ENCODE measurements around the gene ENC1. TPM values are rescaled to one million over a fixed set of nuclear protein-coding genes. Genes with fewer than 3 reads are reported as not detected.

The ENC1 gene
- total and polyA plus RNA-seq, 10 of the 15 experiments (the other 5 are each of a cell fraction or from before 2014, with no cell fraction given), result 8.2 to 55.5 (median 32.1) TPM

DNA sequence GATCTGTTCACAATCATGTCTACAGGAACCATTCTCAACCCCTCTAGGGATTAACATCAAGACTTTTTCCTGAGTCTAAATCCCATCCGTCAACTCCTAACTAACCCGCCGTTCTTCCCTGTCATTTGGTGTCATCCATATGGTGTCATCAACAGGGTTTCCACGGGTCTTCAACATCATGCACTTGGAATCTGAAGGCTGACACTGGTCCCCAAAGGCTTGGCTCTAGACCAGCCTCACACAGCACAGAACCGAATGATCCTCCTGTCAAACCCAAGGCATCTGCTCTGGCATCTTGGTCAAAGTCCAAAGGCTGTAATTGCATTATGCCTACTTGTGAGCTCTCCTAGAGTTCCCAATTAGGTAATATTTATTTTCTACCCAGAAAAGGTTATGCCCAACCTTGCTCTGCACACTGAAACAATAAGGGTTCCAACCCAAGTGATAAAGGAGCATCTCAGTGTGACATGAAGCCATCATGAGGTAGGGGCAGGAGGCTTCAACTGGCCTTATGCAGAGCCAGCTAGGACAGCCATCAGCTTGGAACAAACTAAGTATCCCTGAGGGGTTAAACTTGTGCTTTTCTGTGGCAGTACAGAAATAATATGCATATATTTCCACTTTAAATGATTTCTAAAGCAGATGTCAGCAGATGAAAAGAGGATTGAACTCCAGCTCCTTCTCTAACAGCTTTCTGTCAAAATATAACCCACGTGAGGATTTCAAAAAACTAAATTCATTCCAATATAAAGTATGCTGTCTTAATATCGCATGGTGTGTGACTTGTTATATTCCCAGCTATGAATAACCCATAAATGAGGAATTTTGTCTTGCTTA lies 13.9 kb downstream of the ENC1 start:
- ChIA-PET CTCF (interaction anchor here (1.4 to 2.4 kb wide), 3 partner anchors 12 to 15 kb away, joined by 4 to 8 read pairs (median 7); partner anchors contain the start of gene ENC1), RAD21 (ENCODE audit: unreplicated experiment) (interaction anchor here (0.6 to 1.4 kb wide), 4 partner anchors 12 to 181 kb away, joined by 3 to 4 read pairs (median 3); partner anchors contain the start of gene ENC1), POLR2A (interaction anchor here (0.9 kb wide), 1 partner anchor 48 kb away, joined by 3 read pairs; no protein-coding TSS in a partner anchor), SMC1A (ENCODE audit: uncharacterized antibody, unreplicated experiment) (interaction anchor here (0.7 to 3.6 kb wide), 6 partner anchors 12 to 332 kb away, joined by 3 to 28 read pairs (median 4); partner anchors contain the start of gene ENC1)
- 91% methylated on average over 7 of the region's 7 CpGs for WGBS (ENCODE audit: insufficient coverage, insufficient replicate concordance, low lambda C conversion rate, missing lambda C conversion rate)
- Histone ChIP-seq H3K4me1 (ENCODE audit: control insufficient read depth, insufficient read depth, low read length) (peaks cover 11% of the 10 kb centered on the region), H4K20me1 (ENCODE audit: control insufficient read depth, insufficient read depth) (no peaks in the 10 kb centered on the region), H2AFZ (ENCODE audit: control insufficient read depth, low read depth, low read length) (no peak overlapping the region), H3K4me2 (ENCODE audit: control insufficient read depth, insufficient read depth) (no peak overlapping the region), H3K27ac (ENCODE audit: control insufficient read depth, insufficient read depth) (no peak overlapping the region), H3K36me3 (ENCODE audit: control insufficient read depth in 2 of 2, insufficient read depth in 2 of 2, low read length in 1 of 2) (peaks cover 0 to 3% of the 10 kb centered on the region in 2 experiments; a peak in 3 of 4 replicates), H3K27me3 (replicated peaks in 1 of 2; ENCODE audit: control insufficient read depth in 2 of 2, insufficient read depth in 2 of 2, low read length in 1 of 2) (no peaks in the 10 kb centered on the region), H3K9me3 (replicated peaks; ENCODE audit: control insufficient read depth, insufficient read depth, low read length) (no peaks in the 10 kb centered on the region; the same call in 2 of the 3 replicates), H3K79me2 (ENCODE audit: control insufficient read depth, insufficient read depth, low read length) (peaks cover 5% of the 10 kb centered on the region; the same call in 1 of the 2 replicates), H3K4me3 (no peak overlapping the region), H3K9ac (ENCODE audit: control insufficient read depth, insufficient read depth, low read length) (no peak overlapping the region)
- no TSS peak for BruUV-seq (replicated peaks)
- no peak for DNase-seq (ENCODE audit: low read depth, low spot score)
- no peak for TF ChIP-seq FOXM1 (IDR thresholded peaks at IDR 0.05; ENCODE audit: low read depth, low read length)
- TF ChIP-seq ZBED1 (IDR thresholded peaks at IDR 0.05; ENCODE audit: borderline replicate concordance), result no peak
- TF ChIP-seq HDAC6 (IDR thresholded peaks at IDR 0.05; ENCODE audit: unreplicated experiment), result no peak
- TF ChIP-seq, protein P1, sequence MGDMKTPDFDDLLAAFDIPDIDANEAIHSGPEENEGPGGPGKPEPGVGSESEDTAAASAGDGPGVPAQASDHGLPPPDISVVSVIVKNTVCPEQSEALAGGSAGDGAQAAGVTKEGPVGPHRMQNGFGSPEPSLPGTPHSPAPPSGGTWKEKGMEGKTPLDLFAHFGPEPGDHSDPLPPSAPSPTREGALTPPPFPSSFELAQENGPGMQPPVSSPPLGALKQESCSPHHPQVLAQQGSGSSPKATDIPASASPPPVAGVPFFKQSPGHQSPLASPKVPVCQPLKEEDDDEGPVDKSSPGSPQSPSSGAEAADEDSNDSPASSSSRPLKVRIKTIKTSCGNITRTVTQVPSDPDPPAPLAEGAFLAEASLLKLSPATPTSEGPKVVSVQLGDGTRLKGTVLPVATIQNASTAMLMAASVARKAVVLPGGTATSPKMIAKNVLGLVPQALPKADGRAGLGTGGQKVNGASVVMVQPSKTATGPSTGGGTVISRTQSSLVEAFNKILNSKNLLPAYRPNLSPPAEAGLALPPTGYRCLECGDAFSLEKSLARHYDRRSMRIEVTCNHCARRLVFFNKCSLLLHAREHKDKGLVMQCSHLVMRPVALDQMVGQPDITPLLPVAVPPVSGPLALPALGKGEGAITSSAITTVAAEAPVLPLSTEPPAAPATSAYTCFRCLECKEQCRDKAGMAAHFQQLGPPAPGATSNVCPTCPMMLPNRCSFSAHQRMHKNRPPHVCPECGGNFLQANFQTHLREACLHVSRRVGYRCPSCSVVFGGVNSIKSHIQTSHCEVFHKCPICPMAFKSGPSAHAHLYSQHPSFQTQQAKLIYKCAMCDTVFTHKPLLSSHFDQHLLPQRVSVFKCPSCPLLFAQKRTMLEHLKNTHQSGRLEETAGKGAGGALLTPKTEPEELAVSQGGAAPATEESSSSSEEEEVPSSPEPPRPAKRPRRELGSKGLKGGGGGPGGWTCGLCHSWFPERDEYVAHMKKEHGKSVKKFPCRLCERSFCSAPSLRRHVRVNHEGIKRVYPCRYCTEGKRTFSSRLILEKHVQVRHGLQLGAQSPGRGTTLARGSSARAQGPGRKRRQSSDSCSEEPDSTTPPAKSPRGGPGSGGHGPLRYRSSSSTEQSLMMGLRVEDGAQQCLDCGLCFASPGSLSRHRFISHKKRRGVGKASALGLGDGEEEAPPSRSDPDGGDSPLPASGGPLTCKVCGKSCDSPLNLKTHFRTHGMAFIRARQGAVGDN (IDR thresholded peaks at IDR 0.05), result no peak
- ATAC-seq, result no peak
- intact Hi-C loops (cut with micrococcal nuclease; ENCODE audit: unreplicated experiment) (no loop called here), in situ Hi-C loops (cut with MboI) (no loop called here)
- no peak for FAIRE-seq

Measured in GM12878 (cell line).